Measurements from ENCODE around the gene PGBD1.
A peak's percentile ranks its signal among the peaks of the same experiment; 100 is the strongest.

The PGBD1 gene

DNA sequence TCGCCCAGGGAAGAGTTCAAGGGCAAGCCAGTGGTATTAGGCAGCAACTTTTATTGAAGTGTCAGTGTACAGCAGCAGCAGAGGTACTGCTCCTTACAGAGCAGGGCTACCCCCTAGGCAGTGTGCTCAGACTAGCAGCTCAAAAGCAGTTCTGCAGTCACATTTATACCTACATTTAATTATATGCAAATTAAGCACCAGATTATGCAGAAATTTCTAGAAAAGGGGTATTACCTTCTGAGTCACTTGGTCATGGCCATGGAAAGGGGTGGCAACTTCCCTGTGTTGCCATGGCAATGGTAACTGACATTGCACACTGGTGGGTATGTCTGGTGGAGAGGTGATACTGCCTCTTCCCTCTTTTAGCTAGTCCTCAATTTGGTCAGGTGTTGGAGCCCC lies 27.3 kb upstream of the PGBD1 start:
- no peak overlapping the region for H3K9ac ChIP-seq (ENCODE audit: low read length)
- H3K27ac ChIP-seq (ENCODE audit: low read length), result no peak overlapping the region
- H3K27me3 ChIP-seq (ENCODE audit: control insufficient read depth, insufficient read depth, low read length), result no peaks in the 10 kb centered on the region
- no peaks in the 10 kb centered on the region for H3K9me3 ChIP-seq (ENCODE audit: control insufficient read depth, low read depth, low read length)
- H3K36me3 ChIP-seq (ENCODE audit: control insufficient read depth, low read depth, low read length), result no peaks in the 10 kb centered on the region
- H3K4me3 ChIP-seq (ENCODE audit: low read length), result no peak overlapping the region
- peaks cover 9% of the 10 kb centered on the region for H3K4me1 ChIP-seq (ENCODE audit: control insufficient read depth, low read depth, low read length)

DNA sequence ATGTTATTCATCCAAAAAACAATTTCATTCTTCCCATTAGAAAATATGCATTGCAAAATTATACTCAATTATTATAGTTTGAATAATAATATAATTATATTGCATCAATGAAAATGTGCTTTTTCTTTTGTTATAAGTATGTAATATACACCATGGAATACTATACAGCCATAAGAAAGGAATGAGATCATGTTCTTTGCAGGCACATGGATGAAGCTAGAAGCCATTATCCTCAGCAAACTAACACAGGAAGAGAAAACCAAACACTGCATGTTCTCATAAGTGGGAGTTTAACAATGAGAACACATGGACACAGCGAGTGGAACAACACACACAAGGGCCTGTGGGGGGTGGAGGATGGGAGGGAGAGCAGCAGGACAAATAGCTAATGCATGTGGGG lies 24.3 kb upstream of the PGBD1 start:
- no peak overlapping the region for H3K27ac ChIP-seq (ENCODE audit: low read length)
- H3K27me3 ChIP-seq (ENCODE audit: control insufficient read depth, insufficient read depth, low read length), result peaks cover 3% of the 10 kb centered on the region
- no peak overlapping the region for H3K4me3 ChIP-seq (ENCODE audit: low read length)
- peaks cover 7% of the 10 kb centered on the region for H3K4me1 ChIP-seq (ENCODE audit: control insufficient read depth, low read depth, low read length)
- no peaks in the 10 kb centered on the region for H3K9me3 ChIP-seq (ENCODE audit: control insufficient read depth, low read depth, low read length)
- H3K36me3 ChIP-seq (ENCODE audit: control insufficient read depth, low read depth, low read length), result no peaks in the 10 kb centered on the region
- H3K9ac ChIP-seq (ENCODE audit: low read length), result no peak overlapping the region

DNA sequence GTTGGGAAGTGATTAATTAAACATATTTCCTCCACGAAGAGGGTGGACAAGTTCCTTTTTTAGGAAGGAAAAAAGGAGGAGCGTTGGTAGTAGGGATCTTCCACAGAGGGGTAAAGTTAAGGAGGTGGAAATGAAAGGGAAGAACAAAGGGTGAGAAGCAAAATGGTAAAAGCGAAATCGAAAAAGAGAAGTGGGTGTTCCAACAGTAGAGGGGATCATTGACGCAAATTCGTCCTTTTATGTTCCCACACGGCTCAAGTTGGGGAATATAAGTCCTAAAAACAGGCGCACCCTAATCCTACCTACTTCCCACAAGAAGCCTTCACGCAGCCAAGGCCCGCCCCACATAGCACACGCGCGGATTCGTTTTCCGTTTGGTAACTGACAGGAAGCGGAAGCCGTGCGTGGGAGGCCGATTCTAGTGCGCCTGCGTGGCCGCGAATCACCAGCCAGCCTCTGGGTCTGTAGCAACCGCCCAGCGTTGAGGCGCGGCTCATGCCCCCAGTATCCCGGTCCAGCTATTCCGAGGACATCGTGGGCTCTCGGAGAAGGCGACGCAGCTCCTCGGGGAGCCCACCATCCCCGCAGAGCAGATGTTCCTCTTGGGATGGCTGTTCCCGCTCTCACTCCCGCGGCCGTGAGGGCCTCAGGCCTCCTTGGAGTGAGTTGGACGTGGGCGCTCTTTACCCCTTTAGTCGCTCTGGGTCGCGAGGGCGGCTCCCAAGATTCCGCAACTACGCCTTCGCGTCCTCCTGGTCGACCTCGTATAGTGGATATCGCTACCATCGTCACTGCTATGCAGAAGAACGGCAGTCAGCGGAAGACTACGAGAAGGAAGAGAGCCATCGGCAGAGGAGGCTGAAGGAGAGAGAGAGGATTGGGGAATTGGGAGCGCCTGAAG lies 22.2 kb upstream of the PGBD1 start, which contains the start of gene NKAPL:
Gene NKAPL, plus strand, starts transcription at position 421 of the 901 bp plus-strand sequence. Its CDS starts 75 bp downstream, at position 496.
- Histone ChIP-seq H3K36me3 (ENCODE audit: control insufficient read depth, low read depth, low read length) (no peaks in the 10 kb centered on the region), H3K9ac (ENCODE audit: low read length) (no peak within 1 kb of the TSS), H3K4me3 (ENCODE audit: low read length) (no peak within 1 kb of the TSS), H3K4me1 (ENCODE audit: control insufficient read depth, low read depth, low read length) (no peaks in the 10 kb centered on the region), H3K27ac (ENCODE audit: low read length) (no peak within 1 kb of the TSS), H3K9me3 (ENCODE audit: control insufficient read depth, low read depth, low read length) (no peaks in the 10 kb centered on the region), H3K27me3 (ENCODE audit: control insufficient read depth, insufficient read depth, low read length) (peaks cover 16% of the 10 kb centered on the region)

DNA sequence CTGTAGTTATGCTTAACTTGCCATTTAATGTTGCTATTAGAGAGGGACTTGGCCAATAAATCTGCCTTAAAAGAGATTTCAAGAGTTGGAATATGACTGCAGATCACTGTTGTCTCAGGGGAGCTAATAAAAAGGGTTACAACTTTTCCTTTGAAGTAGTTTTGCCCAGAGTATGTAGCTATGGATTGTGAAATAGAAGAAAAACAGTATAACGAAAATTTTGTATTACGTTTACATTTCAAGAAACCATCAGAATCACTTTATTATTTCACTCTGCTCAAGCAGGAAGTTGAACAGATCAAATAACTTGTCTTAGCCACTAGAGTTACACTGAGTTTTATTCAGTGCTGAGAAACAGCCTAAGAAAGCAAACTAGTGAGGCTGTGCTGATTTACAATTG lies 17.4 kb upstream of the PGBD1 start:
- no peaks in the 10 kb centered on the region for H3K9me3 ChIP-seq (ENCODE audit: control insufficient read depth, low read depth, low read length)
- peaks cover 19% of the 10 kb centered on the region for H3K27me3 ChIP-seq (ENCODE audit: control insufficient read depth, insufficient read depth, low read length)
- no peak overlapping the region for H3K27ac ChIP-seq (ENCODE audit: low read length)
- H3K4me3 ChIP-seq (ENCODE audit: low read length), result no peak overlapping the region
- no peak overlapping the region for H3K9ac ChIP-seq (ENCODE audit: low read length)
- H3K4me1 ChIP-seq (ENCODE audit: control insufficient read depth, low read depth, low read length), result peaks cover 6% of the 10 kb centered on the region
- no peaks in the 10 kb centered on the region for H3K36me3 ChIP-seq (ENCODE audit: control insufficient read depth, low read depth, low read length)

DNA sequence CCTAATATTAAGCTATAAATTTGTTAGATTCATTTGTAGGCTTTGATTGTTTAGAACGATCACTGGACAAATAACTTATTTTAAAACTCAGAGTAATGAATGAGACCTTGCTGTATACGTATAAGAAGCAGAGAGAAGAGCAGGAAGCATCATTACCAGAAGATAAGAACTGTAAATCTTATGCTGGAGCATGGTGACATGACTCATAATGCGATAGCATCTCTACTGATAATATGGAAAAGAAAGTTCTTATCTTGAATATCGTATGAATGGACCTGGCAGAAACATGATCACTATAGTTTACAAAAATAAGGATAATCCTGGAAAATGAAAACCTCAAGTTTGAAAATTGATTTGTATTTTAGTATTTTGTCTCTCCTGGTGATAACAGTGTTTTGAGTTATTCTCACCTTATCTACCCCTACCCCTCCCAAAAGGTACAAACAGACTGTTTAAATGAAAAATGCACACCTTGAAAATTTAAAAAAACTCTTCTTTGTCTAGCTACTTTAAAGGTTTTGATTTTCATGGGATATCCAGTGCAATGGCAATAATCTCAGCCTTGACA lies 16.5 kb upstream of the PGBD1 start:
- H3K9ac ChIP-seq (ENCODE audit: low read length), result no peak overlapping the region
- peaks cover 19% of the 10 kb centered on the region for H3K27me3 ChIP-seq (ENCODE audit: control insufficient read depth, insufficient read depth, low read length)
- no peaks in the 10 kb centered on the region for H3K36me3 ChIP-seq (ENCODE audit: control insufficient read depth, low read depth, low read length)
- H3K9me3 ChIP-seq (ENCODE audit: control insufficient read depth, low read depth, low read length), result no peaks in the 10 kb centered on the region
- H3K4me3 ChIP-seq (ENCODE audit: low read length), result no peak overlapping the region
- no peak overlapping the region for H3K27ac ChIP-seq (ENCODE audit: low read length)
- peaks cover 6% of the 10 kb centered on the region for H3K4me1 ChIP-seq (ENCODE audit: control insufficient read depth, low read depth, low read length)

DNA sequence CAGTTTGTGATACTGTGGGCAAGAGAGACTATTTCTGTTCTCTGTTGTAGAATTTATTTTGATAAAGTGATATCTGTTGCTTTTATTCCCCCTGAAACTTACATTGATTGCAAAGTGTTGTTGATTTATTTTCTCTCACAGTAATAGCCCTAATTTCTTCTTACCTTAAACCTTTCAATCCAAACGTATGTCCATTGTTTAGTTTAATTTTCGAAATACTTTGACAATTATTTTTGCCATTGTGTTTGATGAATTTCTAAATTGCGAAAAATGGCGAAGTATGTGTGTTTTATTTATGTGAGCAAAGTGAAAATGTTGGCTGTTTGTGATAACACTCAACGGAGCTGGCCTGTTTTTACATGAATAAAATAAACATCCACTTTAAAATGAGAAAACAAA lies 14.8 kb upstream of the PGBD1 start:
- H3K36me3 ChIP-seq (ENCODE audit: control insufficient read depth, low read depth, low read length), result no peaks in the 10 kb centered on the region
- H3K4me3 ChIP-seq (ENCODE audit: low read length), result peak overlapping the region; percentile 87
- H3K4me1 ChIP-seq (ENCODE audit: control insufficient read depth, low read depth, low read length), result peaks cover 6% of the 10 kb centered on the region
- peak overlapping the region; percentile 29 for H3K27ac ChIP-seq (ENCODE audit: low read length)
- H3K9me3 ChIP-seq (ENCODE audit: control insufficient read depth, low read depth, low read length), result no peaks in the 10 kb centered on the region
- H3K27me3 ChIP-seq (ENCODE audit: control insufficient read depth, insufficient read depth, low read length), result peaks cover 15% of the 10 kb centered on the region
- peak overlapping the region; percentile 82 for H3K9ac ChIP-seq (ENCODE audit: low read length)

DNA sequence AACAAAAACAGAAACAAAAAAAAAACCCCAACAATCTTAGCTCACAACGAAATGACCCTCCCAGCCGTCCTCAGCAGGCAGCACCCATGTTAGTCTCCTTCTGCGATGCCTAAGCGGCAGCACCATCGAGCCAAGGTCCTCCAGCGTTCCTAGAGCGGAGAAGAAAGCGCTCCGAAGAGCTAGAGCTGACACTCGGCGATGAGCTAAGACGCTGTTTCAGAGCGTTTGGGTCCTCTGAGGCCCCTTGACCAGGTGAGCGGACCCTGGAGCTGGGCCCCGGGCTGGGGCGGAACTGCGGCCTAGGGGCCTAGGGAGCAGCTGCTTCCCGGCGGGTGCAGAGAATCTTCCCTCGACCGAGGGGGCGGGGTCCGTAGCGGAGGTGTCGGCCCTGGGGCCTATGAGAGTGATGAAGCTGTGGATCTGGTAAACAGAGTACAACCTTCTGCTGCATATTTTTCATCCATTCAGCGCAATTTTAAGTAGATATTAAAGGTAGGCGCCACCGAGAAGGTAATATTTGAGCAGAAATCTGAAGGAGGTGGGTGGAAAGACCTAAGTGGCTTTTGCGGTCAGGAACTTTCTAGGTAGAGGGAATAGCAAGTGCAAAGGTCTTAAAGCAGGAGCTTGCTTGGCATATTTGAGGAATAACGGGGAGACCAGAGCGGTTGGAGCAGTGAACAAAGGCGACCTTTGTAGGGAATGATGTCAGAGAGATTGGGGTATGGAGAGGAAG lies 14.2 kb upstream of the PGBD1 start, which contains the start of gene ZSCAN26:
Gene ZSCAN26, plus strand, starts transcription at position 182 of the 733 bp plus-strand sequence. CDS start 4,777 bp downstream, outside the sequence.
- Histone ChIP-seq H3K27ac (ENCODE audit: low read length) (peak within 1 kb of the TSS; percentile 54), H3K4me1 (ENCODE audit: control insufficient read depth, low read depth, low read length) (peaks cover 6% of the 10 kb centered on the region), H3K9ac (ENCODE audit: low read length) (peak within 1 kb of the TSS; percentile 82), H3K36me3 (ENCODE audit: control insufficient read depth, low read depth, low read length) (peaks cover 5% of the 10 kb centered on the region), H3K27me3 (ENCODE audit: control insufficient read depth, insufficient read depth, low read length) (peaks cover 15% of the 10 kb centered on the region), H3K9me3 (ENCODE audit: control insufficient read depth, low read depth, low read length) (no peaks in the 10 kb centered on the region), H3K4me3 (ENCODE audit: low read length) (peak within 1 kb of the TSS; percentile 87)

DNA sequence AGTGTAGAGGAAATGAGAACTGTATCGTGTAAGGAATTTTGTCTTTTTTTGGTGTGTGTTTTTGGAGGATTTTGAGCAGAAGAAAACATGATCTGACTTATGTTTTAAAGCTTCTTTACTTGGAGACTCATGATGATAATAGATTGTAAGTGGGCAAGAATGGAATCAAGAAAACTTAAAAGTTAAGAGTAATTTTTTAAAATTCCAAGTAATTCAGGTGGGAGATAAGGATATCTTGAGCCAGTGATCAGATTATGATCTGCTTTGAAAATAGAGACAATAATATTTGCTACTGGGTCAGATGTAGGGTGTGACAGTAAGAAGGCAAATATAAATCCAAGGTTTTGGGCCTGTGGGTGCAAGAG lies 13.7 kb upstream of the PGBD1 start:
- Histone ChIP-seq H3K36me3 (ENCODE audit: control insufficient read depth, low read depth, low read length) (peaks cover 6% of the 10 kb centered on the region), H3K27ac (ENCODE audit: low read length) (peak overlapping the region; percentile 54), H3K9me3 (ENCODE audit: control insufficient read depth, low read depth, low read length) (no peaks in the 10 kb centered on the region), H3K4me3 (ENCODE audit: low read length) (peak overlapping the region; percentile 87), H3K9ac (ENCODE audit: low read length) (peak overlapping the region; percentile 82), H3K27me3 (ENCODE audit: control insufficient read depth, insufficient read depth, low read length) (peaks cover 15% of the 10 kb centered on the region), H3K4me1 (ENCODE audit: control insufficient read depth, low read depth, low read length) (peaks cover 6% of the 10 kb centered on the region)

DNA sequence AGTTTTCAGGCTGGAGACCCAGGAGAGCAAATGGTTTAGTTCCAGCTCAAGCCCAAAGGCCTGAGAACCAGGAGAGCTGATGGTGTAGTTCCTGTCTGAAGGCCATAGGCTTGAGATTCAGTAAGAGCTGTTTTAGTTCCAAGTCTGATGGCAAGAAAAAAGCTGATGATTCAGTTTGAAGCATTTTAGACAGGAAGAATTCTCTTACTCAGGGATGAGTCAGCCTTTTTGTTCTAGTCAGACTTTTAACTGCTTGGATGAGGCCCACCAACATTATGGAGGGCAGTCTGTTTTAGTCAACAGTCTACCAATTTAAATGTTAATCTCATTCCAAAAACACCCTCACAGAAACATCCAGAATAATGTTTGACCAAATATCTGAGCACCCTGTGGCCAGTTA lies 11.9 kb upstream of the PGBD1 start:
- Histone ChIP-seq H3K27ac (ENCODE audit: low read length) (no peak overlapping the region), H3K4me3 (ENCODE audit: low read length) (no peak overlapping the region), H3K9me3 (ENCODE audit: control insufficient read depth, low read depth, low read length) (no peaks in the 10 kb centered on the region), H3K36me3 (ENCODE audit: control insufficient read depth, low read depth, low read length) (peaks cover 21% of the 10 kb centered on the region), H3K27me3 (ENCODE audit: control insufficient read depth, insufficient read depth, low read length) (no peaks in the 10 kb centered on the region), H3K9ac (ENCODE audit: low read length) (no peak overlapping the region), H3K4me1 (ENCODE audit: control insufficient read depth, low read depth, low read length) (peaks cover 6% of the 10 kb centered on the region)

DNA sequence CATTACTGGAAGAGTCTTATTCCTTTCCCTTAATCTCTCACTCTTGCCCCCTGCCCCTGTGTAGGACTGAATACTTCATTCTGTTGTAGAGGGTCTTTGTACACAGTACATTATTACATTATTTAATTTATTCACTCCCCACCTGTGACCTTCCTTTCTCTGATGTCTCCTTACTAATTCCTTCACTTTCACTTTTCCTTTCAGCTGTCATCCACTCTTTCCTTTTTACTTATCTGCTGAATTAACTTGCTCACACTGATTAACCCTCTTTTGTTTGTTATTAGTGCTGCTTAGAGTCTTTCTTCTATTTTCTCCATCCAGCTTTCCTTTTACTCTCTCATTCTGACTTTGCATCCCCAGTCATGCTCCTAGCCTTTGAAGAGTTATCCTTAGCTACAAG lies 6.5 kb upstream of the PGBD1 start:
- no peaks in the 10 kb centered on the region for H3K27me3 ChIP-seq (ENCODE audit: control insufficient read depth, insufficient read depth, low read length)
- H3K27ac ChIP-seq (ENCODE audit: low read length), result no peak overlapping the region
- peaks cover 38% of the 10 kb centered on the region for H3K36me3 ChIP-seq (ENCODE audit: control insufficient read depth, low read depth, low read length)
- no peak overlapping the region for H3K4me3 ChIP-seq (ENCODE audit: low read length)
- no peak overlapping the region for H3K9ac ChIP-seq (ENCODE audit: low read length)
- no peaks in the 10 kb centered on the region for H3K4me1 ChIP-seq (ENCODE audit: control insufficient read depth, low read depth, low read length)
- H3K9me3 ChIP-seq (ENCODE audit: control insufficient read depth, low read depth, low read length), result no peaks in the 10 kb centered on the region

DNA sequence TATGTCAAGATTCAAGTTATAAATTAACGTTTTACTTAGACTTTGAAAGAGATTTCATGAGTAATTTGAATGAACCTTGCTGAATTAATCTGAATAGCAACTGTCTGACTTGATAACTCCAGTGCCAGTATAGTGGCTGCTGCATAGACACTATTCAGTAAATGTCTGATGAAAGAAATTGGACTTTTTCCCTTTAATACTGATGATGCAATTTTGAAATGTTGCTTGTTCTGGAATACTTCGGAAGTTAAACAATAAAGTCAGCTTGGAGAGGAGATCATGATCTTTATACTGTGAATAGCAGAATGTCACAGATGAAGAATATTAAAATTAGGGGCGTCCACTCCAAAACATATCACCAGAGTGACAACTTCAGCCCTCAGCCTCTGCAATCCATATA lies 3.6 kb upstream of the PGBD1 start:
- H3K4me3 ChIP-seq (ENCODE audit: low read length), result no peak overlapping the region
- no peaks in the 10 kb centered on the region for H3K4me1 ChIP-seq (ENCODE audit: control insufficient read depth, low read depth, low read length)
- no peak overlapping the region for H3K9ac ChIP-seq (ENCODE audit: low read length)
- no peaks in the 10 kb centered on the region for H3K9me3 ChIP-seq (ENCODE audit: control insufficient read depth, low read depth, low read length)
- peaks cover 31% of the 10 kb centered on the region for H3K36me3 ChIP-seq (ENCODE audit: control insufficient read depth, low read depth, low read length)
- no peaks in the 10 kb centered on the region for H3K27me3 ChIP-seq (ENCODE audit: control insufficient read depth, insufficient read depth, low read length)
- no peak overlapping the region for H3K27ac ChIP-seq (ENCODE audit: low read length)

Data from iPS-18a (cell line).